Activated naive CD8-positive, alpha-beta T cell treated with anti-CD3 and anti-CD28 coated beads, Interleukin-2, amount 10 ng/mL, durations not matched to agents 7 days and 5 days (primary cell): ENCODE measurements around the gene TOM1. TPM values are rescaled to one million over a fixed set of nuclear protein-coding genes. Genes with fewer than 3 reads are reported as not detected.

Experiments
- ATAC-seq: fragments of 150-1000 bp; cut with Tn5 transposase; one replicate; pipeline ENCODE4 v1.10.0; 2021; ENCODE audit warnings: low read depth, moderate library complexity
- POLR2A ChIA-PET: fragments of 350-600 bp; sonication (Branson Sonifier 250); formaldehyde crosslinking; loops from one replicate; lab custom pipeline; 2021; ENCODE audit warnings: antibody characterized with exemption; lab: Charles Lee
- DNase-seq: peaks from one replicate; pipeline ENCODE4 v3.0.0; 2021
- H3K27ac Mint-ChIP-seq: one replicate; pipeline ENCODE4 v1.8.0; 2022; ENCODE audit warnings: mild to moderate bottlenecking, mixed read lengths
- H3K27me3 Mint-ChIP-seq: one replicate; pipeline ENCODE4 v1.8.0; 2022; ENCODE audit warnings: mild to moderate bottlenecking, moderate library complexity, mixed read lengths
- H3K36me3 Mint-ChIP-seq: one replicate; pipeline ENCODE4 v1.8.0; 2021; ENCODE audit warnings: mild to moderate bottlenecking, mixed read lengths
- H3K4me1 Mint-ChIP-seq: one replicate; pipeline ENCODE4 v1.8.0; 2021; ENCODE audit warnings: mixed read lengths
- H3K4me3 Mint-ChIP-seq: one replicate; pipeline ENCODE4 v1.8.0; 2022; ENCODE audit warnings: mild to moderate bottlenecking, moderate library complexity, mixed read lengths
- H3K9me3 Mint-ChIP-seq: one replicate; pipeline ENCODE4 v1.8.0; 2021; ENCODE audit warnings: mixed read lengths
- total RNA-seq, 2 experiments: library from RNA; stranded (reverse); gene quantifications; one replicate each; pipeline ENCODE4 v1.2.3, GENCODE V29; 2021

The TOM1 gene
- total RNA-seq, 2 experiments from 2014 or later = 36.7 to 39.5 TPM

DNA sequence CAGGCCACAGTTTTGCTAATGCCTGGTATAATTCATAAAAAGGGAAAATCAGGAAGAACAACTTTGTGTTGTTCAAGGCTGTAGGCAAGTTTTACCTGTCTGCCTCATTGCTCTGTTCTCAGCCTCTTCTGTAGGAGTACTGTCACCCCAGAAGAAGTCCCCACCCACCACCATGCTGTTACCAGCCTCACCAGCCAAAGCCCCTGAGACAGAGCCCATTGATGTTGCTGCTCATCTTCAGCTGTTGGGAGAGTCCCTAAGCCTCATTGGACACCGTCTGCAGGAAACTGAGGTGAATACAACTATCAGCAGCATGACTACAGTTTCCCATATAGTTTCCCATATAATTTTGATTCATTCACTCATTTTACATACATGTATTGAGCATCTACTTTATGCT lies 11.6 kb upstream of the TOM1 start:
- Mint-ChIP-seq H3K4me3 (no peak overlapping the region), H3K9me3 (no peaks in the 10 kb centered on the region), H3K27ac (no peak overlapping the region), H3K36me3 (peaks cover 11% of the 10 kb centered on the region), H3K4me1 (peaks cover under 1% of the 10 kb centered on the region), H3K27me3 (no peaks in the 10 kb centered on the region)
- no peak for DNase-seq
- POLR2A ChIA-PET = no interaction called here
- ATAC-seq = no peak

DNA sequence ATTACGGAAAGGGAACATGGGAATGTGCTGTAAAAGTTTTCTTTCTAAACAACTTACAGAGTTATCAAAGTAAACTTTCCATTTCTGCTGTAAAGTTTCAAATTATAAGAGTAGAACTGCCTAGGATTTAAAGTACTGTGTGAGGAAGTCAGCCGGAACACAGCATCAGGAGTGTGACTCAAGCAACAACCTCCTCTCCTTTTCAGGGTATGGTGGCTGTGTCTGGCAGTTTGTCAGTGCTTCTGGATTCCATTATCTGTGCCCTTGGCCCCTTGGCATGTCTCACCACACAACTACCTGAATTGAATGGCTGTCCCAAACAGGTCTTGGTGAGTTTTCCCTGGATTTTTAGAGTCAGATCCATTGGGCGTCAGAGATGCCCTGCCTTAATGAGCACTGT lies 6.9 kb upstream of the TOM1 start:
- H3K4me3 Mint-ChIP-seq = no peak overlapping the region
- peaks cover 2% of the 10 kb centered on the region for H3K4me1 Mint-ChIP-seq
- ATAC-seq (no peak), DNase-seq (no peak)
- POLR2A ChIA-PET = no interaction called here
- no peaks in the 10 kb centered on the region for H3K9me3 Mint-ChIP-seq
- no peaks in the 10 kb centered on the region for H3K27me3 Mint-ChIP-seq
- H3K36me3 Mint-ChIP-seq = peaks cover 18% of the 10 kb centered on the region
- H3K27ac Mint-ChIP-seq = no peak overlapping the region

DNA sequence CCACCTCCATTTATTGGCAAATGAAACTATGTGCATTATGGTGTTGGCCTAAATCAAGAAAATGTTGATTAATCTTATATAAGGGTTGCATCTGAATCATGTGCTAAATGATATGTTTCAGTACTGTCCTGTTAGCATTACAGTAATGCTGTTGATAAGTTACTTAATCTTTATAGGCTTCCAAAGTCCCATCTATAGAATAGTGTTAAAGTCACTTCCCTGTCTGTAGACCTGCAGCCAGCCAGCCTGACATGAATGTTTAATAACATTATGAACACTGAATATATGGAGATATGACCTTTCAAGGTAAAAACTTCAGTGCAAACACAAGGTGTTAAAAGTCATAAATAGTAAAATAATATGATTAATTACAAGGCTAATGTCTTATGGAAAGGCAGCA lies 3.6 kb upstream of the TOM1 start:
- peaks cover 14% of the 10 kb centered on the region for H3K36me3 Mint-ChIP-seq
- no peak overlapping the region for H3K27ac Mint-ChIP-seq
- no peak for ATAC-seq
- DNase-seq = no peak
- H3K4me3 Mint-ChIP-seq = no peak overlapping the region
- H3K9me3 Mint-ChIP-seq = no peaks in the 10 kb centered on the region
- H3K27me3 Mint-ChIP-seq = no peaks in the 10 kb centered on the region
- POLR2A ChIA-PET = no interaction called here
- peaks cover 5% of the 10 kb centered on the region for H3K4me1 Mint-ChIP-seq

DNA sequence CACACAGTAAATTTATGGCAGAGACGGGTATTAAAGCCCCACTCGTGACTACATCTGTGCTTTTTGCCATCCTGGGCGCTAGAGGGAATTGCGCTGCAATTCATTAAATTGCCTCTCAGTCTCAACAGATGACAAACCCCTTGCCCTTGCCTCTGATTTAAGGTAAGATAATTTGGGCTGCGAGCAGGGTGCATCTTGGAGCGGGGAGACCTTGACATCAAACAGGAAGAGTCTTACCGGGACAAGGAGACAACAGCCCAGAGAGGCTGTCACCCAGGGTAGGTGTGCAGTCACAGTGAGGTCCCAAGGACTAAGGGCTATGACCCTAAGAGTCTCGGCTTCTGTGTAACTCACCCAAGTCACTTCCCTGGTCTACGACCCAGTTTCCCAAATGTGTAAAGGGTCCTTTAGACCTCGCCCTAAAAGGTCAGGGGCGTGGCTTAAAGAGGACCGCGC lies 449 bp upstream of the TOM1 start:
- H3K36me3 Mint-ChIP-seq = peaks cover 6% of the 10 kb centered on the region
- peak; percentile 7 for ATAC-seq
- no peaks in the 10 kb centered on the region for H3K9me3 Mint-ChIP-seq
- peak overlapping the region; percentile 93 for H3K27ac Mint-ChIP-seq
- DNase-seq = no peak
- peak overlapping the region; percentile 95 for H3K4me3 Mint-ChIP-seq
- H3K27me3 Mint-ChIP-seq = no peaks in the 10 kb centered on the region
- POLR2A ChIA-PET = interaction anchor here (0.5 to 1.3 kb wide), 15 partner anchors 8 to 1157 kb away, joined by 3 to 15 read pairs (median 4); partner anchors contain the start of genes APOL3 and HMGXB4
- peaks cover 10% of the 10 kb centered on the region for H3K4me1 Mint-ChIP-seq

DNA sequence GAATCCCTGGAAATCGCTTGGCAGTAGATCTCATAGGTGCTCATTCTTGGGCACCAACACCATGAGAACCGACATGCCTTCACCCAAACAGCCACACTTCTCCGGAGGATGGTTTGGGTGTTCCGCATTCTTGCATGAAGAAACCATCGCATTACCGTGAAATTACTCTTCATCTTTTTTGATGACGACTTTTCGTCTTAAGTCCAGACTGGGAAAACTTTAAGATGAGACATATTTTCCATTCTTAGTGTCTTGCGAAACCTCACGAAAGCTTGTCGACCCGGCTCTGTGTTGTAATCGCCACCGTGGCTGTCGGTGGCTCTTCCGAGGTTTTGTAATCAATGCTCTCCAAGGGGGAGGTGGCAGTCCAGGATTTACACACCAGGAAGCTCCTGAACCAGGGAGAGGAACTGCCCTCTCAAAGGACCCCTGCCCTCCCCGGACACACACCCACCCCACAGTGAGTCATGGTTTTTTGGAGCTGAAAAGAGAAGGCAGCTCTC lies 1.7 kb downstream of the TOM1 start:
- ATAC-seq (no peak), DNase-seq (no peak)
- POLR2A ChIA-PET = interaction anchor here (0.6 kb wide), 1 partner anchor 348 kb away, joined by 3 read pairs; no protein-coding TSS in a partner anchor
- Mint-ChIP-seq H3K27me3 (no peaks in the 10 kb centered on the region), H3K9me3 (no peaks in the 10 kb centered on the region), H3K27ac (peak overlapping the region; percentile 16), H3K4me3 (peak overlapping the region; percentile 95), H3K4me1 (peaks cover 19% of the 10 kb centered on the region), H3K36me3 (peaks cover 7% of the 10 kb centered on the region)

DNA sequence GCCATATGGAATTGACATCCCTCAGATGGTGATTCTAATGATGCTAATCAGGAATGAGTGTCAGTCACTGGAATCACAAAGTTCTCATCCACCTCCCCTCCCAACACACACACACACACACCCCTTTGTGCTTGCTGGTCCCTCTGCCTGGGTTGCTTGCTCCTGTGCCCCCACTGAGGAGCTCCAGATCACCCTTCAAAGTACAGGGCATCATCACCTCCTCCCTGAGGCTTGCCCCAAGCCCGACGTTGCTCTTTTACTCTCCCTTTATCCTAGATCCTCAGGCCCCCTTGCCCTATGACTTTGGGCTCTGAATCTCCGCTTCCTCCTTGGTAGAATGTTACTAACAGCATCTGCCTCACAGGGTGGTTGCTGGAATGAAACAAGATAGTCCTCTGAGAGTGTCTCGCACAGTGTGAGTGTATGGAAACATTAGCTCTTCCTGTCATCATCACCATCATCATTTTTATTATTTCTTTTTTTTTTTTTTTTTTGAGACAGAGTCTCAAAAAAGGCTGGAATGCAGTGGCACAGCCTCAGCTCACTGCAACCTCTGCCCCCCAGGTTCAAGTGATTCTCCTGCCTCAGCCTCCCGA lies 3.4 kb downstream of the TOM1 start:
- no peak for ATAC-seq
- Mint-ChIP-seq H3K36me3 (peaks cover 2% of the 10 kb centered on the region), H3K27me3 (no peaks in the 10 kb centered on the region), H3K27ac (no peak overlapping the region), H3K4me1 (peaks cover 31% of the 10 kb centered on the region), H3K9me3 (no peaks in the 10 kb centered on the region), H3K4me3 (no peak overlapping the region)
- POLR2A ChIA-PET = no interaction called here
- no peak for DNase-seq

DNA sequence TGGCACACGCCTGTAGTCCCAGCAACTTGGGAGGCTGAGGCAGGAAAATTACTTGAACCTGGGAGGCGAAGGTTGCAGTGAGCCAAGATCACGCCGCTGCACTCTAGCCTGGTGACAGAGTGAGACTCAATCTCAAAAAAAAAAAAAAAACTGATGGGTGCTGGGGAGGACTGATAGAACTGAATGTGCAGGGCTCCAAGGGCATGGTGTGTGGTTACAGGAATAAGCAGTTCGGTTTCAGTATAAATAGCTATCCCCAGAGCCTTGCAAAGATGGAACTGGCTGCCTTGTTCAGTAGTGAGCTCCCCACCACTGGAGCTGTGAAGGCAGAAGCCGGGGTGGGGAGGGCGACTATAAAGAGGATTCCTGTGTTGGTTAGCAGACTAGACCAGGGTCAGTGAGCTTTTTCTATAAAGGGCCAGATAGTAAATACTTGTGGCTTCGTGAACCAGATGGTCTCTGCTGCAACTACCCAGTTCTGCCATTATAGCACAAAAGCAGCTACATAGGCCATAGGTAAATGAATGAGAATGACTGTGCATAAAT lies 5.9 kb downstream of the TOM1 start:
- Mint-ChIP-seq H3K9me3 (no peaks in the 10 kb centered on the region), H3K36me3 (peaks cover 4% of the 10 kb centered on the region), H3K4me1 (peaks cover 42% of the 10 kb centered on the region), H3K27ac (no peak overlapping the region), H3K4me3 (no peak overlapping the region), H3K27me3 (no peaks in the 10 kb centered on the region)
- POLR2A ChIA-PET = interaction anchor here (1.1 to 1.3 kb wide), 2 partner anchors 8 to 48 kb away, joined by 3 to 5 read pairs; partner anchors contain the start of gene HMGXB4
- DNase-seq (no peak), ATAC-seq (no peak)

DNA sequence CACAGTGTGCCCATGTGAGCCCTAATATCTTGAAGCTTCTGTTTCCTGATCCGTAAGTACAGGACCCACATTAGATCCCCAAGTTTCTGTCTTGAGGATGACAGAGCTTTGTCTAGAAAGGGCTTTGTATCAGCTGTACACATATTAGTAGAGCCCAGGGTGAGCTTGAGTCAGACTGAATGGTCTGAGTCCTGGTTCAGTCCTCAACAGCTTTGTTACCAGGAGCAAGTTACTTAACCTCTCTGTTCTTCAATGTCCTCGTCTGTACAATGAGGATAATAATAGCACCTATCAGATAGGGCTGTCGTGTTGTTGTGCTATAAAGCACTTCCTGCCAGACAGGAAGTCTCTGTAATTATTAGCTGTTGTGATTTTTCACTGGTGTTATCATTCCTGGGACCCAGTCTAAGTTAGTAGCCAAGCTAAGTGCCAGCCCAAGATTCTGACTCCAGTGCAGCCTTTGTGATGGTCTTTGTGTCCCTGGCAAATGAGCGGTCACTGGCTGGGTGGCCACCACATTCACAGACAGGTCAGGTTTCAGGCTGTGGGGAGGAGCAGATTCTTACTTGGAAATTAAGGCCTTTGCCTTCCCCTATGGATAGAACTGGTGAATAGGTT lies 6.8 kb downstream of the TOM1 start:
- peak; percentile 31 for ATAC-seq
- POLR2A ChIA-PET = interaction anchor here (1.1 to 1.3 kb wide), 2 partner anchors 9 to 49 kb away, joined by 3 to 5 read pairs; partner anchors contain the start of gene HMGXB4
- Mint-ChIP-seq H3K36me3 (peaks cover 4% of the 10 kb centered on the region), H3K9me3 (no peaks in the 10 kb centered on the region), H3K27ac (no peak overlapping the region), H3K27me3 (no peaks in the 10 kb centered on the region), H3K4me3 (peak overlapping the region; percentile 25), H3K4me1 (peaks cover 45% of the 10 kb centered on the region)
- DNase-seq = no peak

DNA sequence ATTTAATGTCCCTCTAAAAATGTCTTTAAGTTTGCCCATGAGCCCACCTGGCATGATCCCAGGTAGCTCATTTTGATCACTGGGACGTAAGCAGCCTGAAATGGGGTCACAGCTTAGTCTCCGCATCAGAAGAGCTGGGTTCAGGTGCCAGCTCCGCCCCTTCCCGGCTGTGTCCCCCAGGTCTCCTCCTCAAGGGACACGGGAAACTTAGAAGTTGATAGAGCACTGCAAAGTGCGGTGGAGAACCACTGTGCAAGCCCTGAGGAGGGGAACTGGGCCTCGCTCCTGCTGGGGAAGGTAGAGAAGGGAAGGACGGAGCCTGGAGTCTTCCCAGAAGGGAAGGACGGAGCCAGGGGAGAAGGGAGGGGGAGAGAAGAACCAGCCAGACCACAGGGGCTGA lies 7.7 kb downstream of the TOM1 start:
- Mint-ChIP-seq H3K27ac (no peak overlapping the region), H3K4me1 (peaks cover 43% of the 10 kb centered on the region), H3K27me3 (no peaks in the 10 kb centered on the region), H3K9me3 (no peaks in the 10 kb centered on the region), H3K4me3 (peak overlapping the region; percentile 29), H3K36me3 (peaks cover 4% of the 10 kb centered on the region)
- POLR2A ChIA-PET = interaction anchor here (0.7 to 1.9 kb wide), 2 partner anchors 8 to 580 kb away, joined by 3 to 8 read pairs; partner anchors contain the start of gene TOM1
- DNase-seq (no peak), ATAC-seq (no peak)

DNA sequence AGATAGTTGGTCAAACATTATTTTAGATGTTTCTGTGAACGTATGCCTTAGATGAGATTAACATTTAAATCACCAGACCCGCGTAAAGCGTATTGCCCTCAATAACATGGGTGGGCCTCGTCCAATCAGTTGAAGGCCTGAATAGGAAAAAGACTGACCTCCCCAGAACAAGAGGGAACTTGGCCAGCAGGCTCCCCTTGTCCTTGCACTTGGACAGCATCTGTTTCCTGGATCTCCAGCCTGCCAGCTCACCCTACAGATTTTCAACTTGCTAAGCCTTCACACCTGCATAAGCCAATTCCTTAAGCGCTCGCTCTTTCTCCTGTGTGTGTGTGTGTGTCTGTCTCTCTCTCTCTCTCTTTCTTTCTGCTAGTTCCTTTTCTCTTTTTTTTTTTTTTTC lies 8.2 kb downstream of the TOM1 start:
- ATAC-seq = no peak
- H3K36me3 Mint-ChIP-seq = peaks cover 4% of the 10 kb centered on the region
- no peak overlapping the region for H3K4me3 Mint-ChIP-seq
- H3K4me1 Mint-ChIP-seq = peaks cover 47% of the 10 kb centered on the region
- H3K27ac Mint-ChIP-seq = peak overlapping the region; percentile 13
- H3K9me3 Mint-ChIP-seq = no peaks in the 10 kb centered on the region
- POLR2A ChIA-PET = interaction anchor here (0.7 to 1.9 kb wide), 2 partner anchors 8 to 579 kb away, joined by 3 to 8 read pairs; partner anchors contain the start of gene TOM1
- no peaks in the 10 kb centered on the region for H3K27me3 Mint-ChIP-seq
- no peak for DNase-seq

DNA sequence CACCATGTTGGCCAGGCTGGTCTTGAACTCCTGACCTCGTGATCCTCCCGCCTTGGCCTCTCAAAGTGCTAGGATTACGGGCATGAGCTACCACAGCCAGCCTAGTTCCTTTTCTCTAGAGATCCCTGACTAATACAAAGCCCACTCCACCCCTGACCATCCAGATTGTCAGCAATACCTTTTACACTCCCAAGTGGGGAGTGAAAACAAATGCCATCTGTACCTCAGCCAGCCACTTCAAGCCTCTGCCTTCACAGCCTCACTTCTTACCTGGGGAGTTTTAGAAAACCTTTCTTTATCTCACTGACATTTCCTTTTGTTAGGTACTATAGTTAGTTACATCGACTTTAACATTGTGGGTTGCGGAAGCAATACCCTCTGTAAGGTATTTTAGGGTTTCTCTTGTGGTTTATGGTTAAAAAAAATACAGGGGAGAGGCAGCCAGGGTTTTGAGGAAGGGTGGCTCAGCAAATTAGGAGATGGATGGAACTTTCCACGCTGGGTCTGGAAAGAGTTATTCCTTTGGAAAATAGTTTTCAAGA lies 8.9 kb downstream of the TOM1 start:
- POLR2A ChIA-PET = interaction anchor here (1.9 kb wide), 1 partner anchor 9 kb away, joined by 8 read pairs; the partner anchor contains the start of gene TOM1
- Mint-ChIP-seq H3K4me1 (peaks cover 51% of the 10 kb centered on the region), H3K9me3 (no peaks in the 10 kb centered on the region), H3K4me3 (peak overlapping the region; percentile 55), H3K27ac (peak overlapping the region; percentile 64), H3K36me3 (peaks cover 4% of the 10 kb centered on the region), H3K27me3 (no peaks in the 10 kb centered on the region)
- no peak for DNase-seq
- peak; percentile 27 for ATAC-seq

DNA sequence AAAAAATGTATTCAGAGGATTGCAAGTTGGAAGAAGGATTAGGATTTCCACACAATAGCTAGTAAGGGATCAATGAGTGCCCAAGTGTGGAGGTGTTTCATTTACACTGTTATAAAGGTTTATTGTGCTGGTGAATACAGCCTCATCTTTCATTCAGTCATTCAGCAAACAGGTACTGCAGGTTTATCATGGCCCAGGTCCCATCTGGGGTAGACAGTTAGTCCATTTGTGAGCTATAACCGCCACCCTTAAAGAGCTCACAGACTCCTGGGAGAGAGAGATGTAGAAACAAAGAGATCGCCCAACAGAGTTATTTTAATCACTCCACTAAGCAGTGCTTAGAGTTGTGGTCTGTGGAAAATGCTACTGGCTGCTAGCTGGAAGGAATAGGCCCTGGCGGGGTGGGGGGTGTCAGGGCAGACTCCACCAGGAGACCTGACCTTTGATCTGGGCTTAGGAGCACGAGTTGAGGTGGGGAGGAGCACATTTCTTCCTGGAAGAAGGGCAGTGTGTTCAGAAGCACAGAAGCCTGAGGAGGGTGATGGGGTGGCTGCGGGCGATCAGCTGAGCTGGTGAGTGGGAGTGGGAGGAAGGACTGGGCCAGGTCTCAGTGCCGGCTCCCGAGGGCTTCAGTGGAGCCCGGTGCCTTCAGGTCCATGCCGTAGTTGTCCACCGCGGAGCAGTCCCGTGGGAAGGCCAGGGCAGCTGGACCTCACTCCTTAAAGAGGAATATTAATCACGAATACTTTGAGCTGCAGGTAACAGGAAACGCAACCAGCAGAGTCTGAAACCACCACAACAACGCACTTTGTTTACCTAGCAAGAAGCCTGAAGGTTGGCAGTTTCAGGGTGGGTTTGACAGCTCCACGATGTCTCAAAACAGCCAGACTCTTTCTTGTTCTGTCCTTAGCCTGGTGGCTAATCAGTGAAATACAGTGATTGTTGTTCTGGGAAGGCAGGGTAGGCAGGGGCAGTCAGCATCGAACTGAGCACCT lies 11.2 kb downstream of the TOM1 start:
- Mint-ChIP-seq H3K4me3 (no peak overlapping the region), H3K4me1 (peaks cover 50% of the 10 kb centered on the region), H3K36me3 (peaks cover 1% of the 10 kb centered on the region), H3K27me3 (no peaks in the 10 kb centered on the region), H3K9me3 (no peaks in the 10 kb centered on the region), H3K27ac (no peak overlapping the region)
- ATAC-seq (no peak), DNase-seq (no peak)
- POLR2A ChIA-PET = interaction anchor here (1.5 kb wide), 1 partner anchor 11 kb away, joined by 6 read pairs; the partner anchor contains the start of gene TOM1
